NT2/D1 (cell line): ENCODE results near the gene RNASE13.

Experiments
- SUZ12 ChIP-seq: IDR thresholded peaks from 2 replicates; pipeline ENCODE4 v1.6.1; 2011; ENCODE audit not compliant: insufficient read length, insufficient read depth; ENCODE audit errors: extremely low read depth
- YY1 ChIP-seq: IDR thresholded peaks from 2 replicates; pipeline ENCODE4 v1.6.1; 2011; ENCODE audit not compliant: insufficient read length, insufficient read depth
- ZNF274 ChIP-seq: IDR thresholded peaks from 2 replicates; pipeline ENCODE4 v1.6.1; 2011; ENCODE audit warnings: mild to moderate bottlenecking, low read depth, low read length

GRCh38 chr14:21073921-21074320 lies 39.3 kb upstream of the RNASE13 start:
- TF ChIP-seq YY1 (no peak), SUZ12 (no peak), ZNF274 (no peak)
